ENCODE measurements around the gene CLSTN2.

CLSTN2 gene

DNA sequence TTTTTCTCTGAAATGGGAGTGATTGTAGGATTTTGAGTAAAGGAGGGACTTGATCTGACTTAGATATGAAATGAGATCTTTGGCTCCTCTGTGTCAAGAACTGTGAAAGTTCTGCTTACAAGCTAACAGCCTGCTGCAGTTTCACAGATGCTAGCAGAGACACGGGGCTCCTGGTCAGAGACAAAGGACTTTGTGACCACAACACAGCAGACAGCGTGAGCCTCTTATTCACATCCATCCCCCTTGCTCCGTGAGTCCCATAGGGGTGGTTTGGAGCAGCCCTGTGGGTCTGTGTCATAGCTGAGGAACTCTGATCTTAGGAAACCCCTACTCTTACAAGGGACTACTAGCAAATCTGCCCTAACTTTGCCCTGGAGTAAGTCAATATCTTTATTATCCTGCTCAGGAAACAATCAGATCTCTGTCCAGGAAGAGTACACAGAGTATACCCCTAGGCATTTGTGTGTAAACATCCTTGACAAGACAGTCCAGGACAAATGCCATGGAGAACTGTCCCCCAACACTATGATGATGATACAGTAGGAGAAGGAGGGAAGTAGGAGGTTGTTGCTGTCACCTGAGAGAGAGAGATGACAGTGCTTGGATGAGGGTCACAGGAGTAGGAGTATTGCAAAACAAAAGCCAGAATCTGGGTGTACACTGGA is 80.0 kb downstream of the CLSTN2 start:
- DNase-seq (ENCODE audit: extremely low read depth, low read depth): no peak
- no peak for TF ChIP-seq CTCF (IDR thresholded peaks at IDR 0.05; ENCODE audit: low read depth, low read length)

DNA sequence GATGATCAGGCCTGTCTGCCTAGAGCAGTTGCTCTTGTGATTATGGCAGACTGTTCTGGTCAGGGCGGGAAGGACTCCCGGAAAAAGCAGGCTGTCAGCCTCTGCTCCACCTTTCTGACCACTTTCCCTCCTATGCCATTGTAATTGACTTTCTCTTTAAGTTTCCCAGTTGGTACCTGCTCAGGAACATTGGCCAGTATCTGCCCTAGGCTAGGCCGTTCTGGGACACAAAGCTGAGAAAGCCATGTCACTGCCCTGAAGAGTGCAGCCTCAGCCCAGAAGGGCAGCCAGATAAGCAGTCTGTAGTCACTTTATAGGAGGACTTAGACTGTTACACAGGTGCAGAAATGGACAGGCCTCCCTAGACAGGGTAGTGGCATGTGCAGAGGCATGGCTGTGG is 80.8 kb downstream of the CLSTN2 start:
- no peak for DNase-seq (ENCODE audit: extremely low read depth, low read depth)
- no peak for TF ChIP-seq CTCF (IDR thresholded peaks at IDR 0.05; ENCODE audit: low read depth, low read length)

GRCh38 chr3:140018556-140018955 is 83.6 kb downstream of the CLSTN2 start:
- TF ChIP-seq CTCF (IDR thresholded peaks at IDR 0.05; ENCODE audit: low read depth, low read length): no peak
- DNase-seq (ENCODE audit: extremely low read depth, low read depth): no peak

DNA sequence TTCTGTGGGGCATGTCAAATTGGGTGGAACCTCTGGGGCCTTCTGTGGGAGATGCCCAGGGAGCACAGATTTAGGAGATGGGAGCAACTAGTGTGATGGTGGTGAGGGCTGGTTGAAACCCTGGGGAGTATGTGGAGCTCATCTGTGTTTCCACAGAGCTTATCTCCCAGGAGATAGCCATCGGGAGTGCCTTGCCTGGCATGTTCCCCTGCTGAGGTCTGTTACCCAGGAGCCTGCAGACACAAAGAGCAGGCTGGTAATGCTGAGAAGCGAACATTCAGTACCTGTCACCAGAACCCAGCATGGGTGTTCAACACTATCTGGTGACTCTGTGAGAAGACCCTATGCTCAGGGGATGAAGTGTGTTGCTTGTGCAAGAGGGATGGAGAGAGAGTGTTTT is 85.0 kb downstream of the CLSTN2 start:
- no peak for TF ChIP-seq CTCF (IDR thresholded peaks at IDR 0.05; ENCODE audit: low read depth, low read length)
- DNase-seq (ENCODE audit: extremely low read depth, low read depth): no peak

- DNase-seq (ENCODE audit: extremely low read depth, low read depth): no peak
Observed at GRCh38 chr3:140020541-140020940, 85.6 kb downstream of the CLSTN2 start.

DNA sequence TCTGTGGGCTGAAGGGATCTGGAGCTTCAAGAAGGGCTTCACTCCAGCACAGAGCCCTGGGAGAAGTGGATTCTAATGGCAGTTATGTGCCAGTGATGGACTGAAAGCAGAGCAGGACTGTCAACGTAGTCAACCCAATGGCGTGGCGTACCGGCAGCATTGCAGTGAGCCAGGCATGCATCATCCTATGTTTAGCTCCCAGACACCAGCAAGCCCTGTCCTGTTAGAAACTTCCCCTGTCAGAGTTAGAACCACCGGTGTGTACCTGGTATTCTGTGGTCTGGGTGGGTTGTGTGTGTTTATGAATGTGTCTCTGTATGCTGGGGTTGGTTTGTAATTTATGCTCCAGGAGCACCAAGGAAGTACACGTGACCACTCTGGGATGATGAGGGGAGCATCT is 86.3 kb downstream of the CLSTN2 start:
- no peak for TF ChIP-seq CTCF (IDR thresholded peaks at IDR 0.05; ENCODE audit: low read depth, low read length)
- no peak for DNase-seq (ENCODE audit: extremely low read depth, low read depth)

More at GRCh38 chr3:140020541-140020940, 85.6 kb downstream of the CLSTN2 start:
- no peak for TF ChIP-seq CTCF (IDR thresholded peaks at IDR 0.05; ENCODE audit: low read depth, low read length)

- TF ChIP-seq CTCF (IDR thresholded peaks at IDR 0.05; ENCODE audit: low read depth, low read length): no peak
- DNase-seq (ENCODE audit: extremely low read depth, low read depth): no peak
Observed at GRCh38 chr3:140022066-140022770, 87.2 kb downstream of the CLSTN2 start.
